Naive B cell (primary cell): Measurements from ENCODE around the gene CYB5D1. TPM values are rescaled to one million over a fixed set of nuclear protein-coding genes. Genes with fewer than 3 reads are reported as not detected.
"Not testable (repeated sequence)": the region's sequence is repeated elsewhere in the genome, so short reads cannot be mapped to it uniquely, and the experiment has no call there.

ENCODE experiments used
- ATAC-seq, 2 donors: fragments of 150-1000 bp; cut with Tn5 transposase; 2 replicates each; pipeline ENCODE4 v1.10.0; 2021; ENCODE audit warnings: low read depth in 2 of 2, mild to moderate bottlenecking in 2 of 2, moderate library complexity in 2 of 2
- DNase-seq: peaks from one replicate; pipeline ENCODE4 v3.0.0; 2022
- H3K27ac Mint-ChIP-seq, 6 donors: one replicate each; pipeline ENCODE4 v1.8.0; 2020 to 2022; ENCODE audit warnings: mild to moderate bottlenecking in 6 of 6, mixed read lengths in 6 of 6, moderate library complexity in 5 of 6, inconsistent platforms in 2 of 6
- H3K27me3 Mint-ChIP-seq, 3 donors: one replicate each; pipeline ENCODE4 v1.8.0; 2021 to 2022; ENCODE audit warnings: mixed read lengths in 3 of 3, mild to moderate bottlenecking in 1 of 3
- H3K36me3 Mint-ChIP-seq, 2 donors: one replicate each; pipeline ENCODE4 v1.8.0; 2020 to 2022; ENCODE audit warnings: mixed read lengths in 2 of 2, inconsistent platforms in 1 of 2, mild to moderate bottlenecking in 1 of 2
- H3K4me1 Mint-ChIP-seq, 3 donors: one replicate each; pipeline ENCODE4 v1.8.0; 2020 to 2022; ENCODE audit warnings: mixed read lengths in 3 of 3, inconsistent platforms in 1 of 3, mild to moderate bottlenecking in 1 of 3, moderate library complexity in 1 of 3
- H3K4me3 Mint-ChIP-seq, 8 donors: one replicate each; pipeline ENCODE4 v1.8.0; 2020 to 2022; ENCODE audit warnings: mild to moderate bottlenecking in 8 of 8, mixed read lengths in 8 of 8, moderate library complexity in 8 of 8, inconsistent platforms in 2 of 8
- H3K9me3 Mint-ChIP-seq, 7 donors: one replicate each; pipeline ENCODE4 v1.8.0; 2020 to 2022; ENCODE audit warnings: mixed read lengths in 7 of 7, mild to moderate bottlenecking in 5 of 7, inconsistent platforms in 2 of 7, moderate library complexity in 1 of 7
- polyA plus RNA-seq, 6 donors: library from polyadenylated mRNA; unstranded; fragments of 300-500 nt; fragmentation: Illumina TruSeq; gene quantifications; one replicate each; pipeline ENCODE4 v1.2.3, GENCODE V29; 2021; ENCODE audit warnings: low read depth in 6 of 6

CYB5D1 gene, protein sequence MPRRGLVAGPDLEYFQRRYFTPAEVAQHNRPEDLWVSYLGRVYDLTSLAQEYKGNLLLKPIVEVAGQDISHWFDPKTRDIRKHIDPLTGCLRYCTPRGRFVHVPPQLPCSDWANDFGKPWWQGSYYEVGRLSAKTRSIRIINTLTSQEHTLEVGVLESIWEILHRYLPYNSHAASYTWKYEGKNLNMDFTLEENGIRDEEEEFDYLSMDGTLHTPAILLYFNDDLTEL
- 1 to 10 TPM; 3.4 to 5.2 (median 3.7) TPM for polyA plus RNA-seq

DNA sequence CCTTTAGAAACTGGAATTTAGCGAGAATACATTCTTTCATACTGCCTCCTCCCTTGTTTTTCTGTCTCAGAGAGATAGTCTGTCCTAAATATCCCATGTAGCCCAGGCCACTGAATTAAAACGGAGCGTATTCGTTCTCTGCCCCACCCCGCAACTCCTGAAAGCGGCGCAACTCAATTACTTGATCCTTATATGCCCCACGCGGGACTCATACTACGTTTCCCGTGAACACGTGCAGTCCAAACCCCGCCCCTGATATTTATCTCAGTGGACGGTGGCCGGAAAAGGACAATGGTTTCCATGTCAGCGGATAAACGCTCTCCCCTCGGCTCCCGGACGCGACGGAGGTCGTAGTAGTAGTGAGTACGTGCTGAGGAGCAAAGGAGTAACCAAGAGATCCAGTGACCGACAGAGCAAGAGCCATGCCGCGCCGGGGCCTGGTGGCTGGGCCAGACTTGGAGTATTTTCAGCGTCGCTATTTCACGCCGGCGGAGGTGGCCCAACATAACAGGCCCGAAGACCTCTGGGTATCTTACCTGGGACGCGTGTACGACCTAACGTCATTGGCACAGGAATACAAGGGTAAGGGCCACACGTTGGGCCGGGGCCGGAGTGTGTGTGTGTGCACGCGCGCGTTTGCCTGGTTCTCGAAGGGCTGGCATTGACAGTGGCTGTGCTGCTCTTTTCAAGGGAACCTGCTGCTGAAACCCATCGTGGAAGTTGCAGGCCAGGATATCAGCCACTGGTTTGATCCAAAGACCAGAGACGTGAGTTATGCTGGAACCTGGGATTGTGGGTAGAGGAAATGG lies at the start of gene CYB5D1:
TSS of gene CYB5D1 (plus strand) at position 291 of the 809 bp plus-strand sequence. CDS start at position 423, 132 bp downstream.
- H3K27me3 Mint-ChIP-seq, result no peaks in the 10 kb centered on the region
- H3K4me3 Mint-ChIP-seq, result peak within 1 kb of the TSS in 1 of 8 donors; percentile 72
- ATAC-seq, result peak; percentile 53 to 57
- peaks cover 3 to 10% (median 4%) of the 10 kb centered on the region in 3 donors for H3K4me1 Mint-ChIP-seq
- no peaks in the 10 kb centered on the region for H3K9me3 Mint-ChIP-seq
- peak within 1 kb of the TSS in 2 of 6 donors; percentile 23 to 83 for H3K27ac Mint-ChIP-seq
- DNase-seq, result peak; percentile 92
- H3K36me3 Mint-ChIP-seq, result no peaks in the 10 kb centered on the region

DNA sequence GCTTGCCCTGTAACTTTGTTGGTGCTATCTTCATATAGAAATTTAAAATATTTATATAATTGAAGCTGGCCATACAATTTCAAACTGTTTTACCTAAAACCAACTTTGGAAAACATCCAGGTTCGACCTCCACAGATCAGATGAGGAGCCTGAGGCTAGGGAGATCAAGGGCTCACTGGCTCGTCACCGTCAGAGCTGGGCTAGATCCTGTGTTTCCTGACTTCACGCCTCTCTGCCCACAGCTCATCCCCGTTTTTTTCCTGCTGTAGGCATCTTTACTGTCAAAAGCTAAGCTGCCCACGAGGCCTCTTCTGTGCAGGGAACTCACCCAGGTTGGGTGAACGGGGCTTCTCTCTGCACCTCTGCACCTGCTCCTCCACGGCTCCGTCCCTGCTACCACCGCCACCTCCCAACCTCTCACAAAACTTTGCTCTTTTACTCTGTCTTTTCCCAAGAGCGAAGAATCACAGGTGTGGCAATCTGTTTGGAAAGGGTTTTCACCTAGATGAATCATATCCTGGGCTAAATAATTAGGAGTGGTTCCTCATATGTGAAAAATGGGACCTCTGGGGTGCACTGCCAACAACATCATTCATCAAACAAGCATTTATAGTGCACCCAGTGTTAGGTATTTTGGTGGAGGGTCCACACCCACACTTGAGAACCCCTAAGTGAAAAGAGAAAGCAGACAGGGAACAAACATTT lies 48.6 kb upstream of the CYB5D1 start:
- Mint-ChIP-seq H3K36me3 (no peaks in the 10 kb centered on the region), H3K27ac (no peak overlapping the region), H3K4me3 (no peak overlapping the region), H3K4me1 (peaks cover 0 to 5% (median 2%) of the 10 kb centered on the region in 3 donors), H3K9me3 (no peaks in the 10 kb centered on the region), H3K27me3 (peaks cover 11 to 35% (median 31%) of the 10 kb centered on the region in 3 donors)
- no peak for ATAC-seq
- no peak for DNase-seq

DNA sequence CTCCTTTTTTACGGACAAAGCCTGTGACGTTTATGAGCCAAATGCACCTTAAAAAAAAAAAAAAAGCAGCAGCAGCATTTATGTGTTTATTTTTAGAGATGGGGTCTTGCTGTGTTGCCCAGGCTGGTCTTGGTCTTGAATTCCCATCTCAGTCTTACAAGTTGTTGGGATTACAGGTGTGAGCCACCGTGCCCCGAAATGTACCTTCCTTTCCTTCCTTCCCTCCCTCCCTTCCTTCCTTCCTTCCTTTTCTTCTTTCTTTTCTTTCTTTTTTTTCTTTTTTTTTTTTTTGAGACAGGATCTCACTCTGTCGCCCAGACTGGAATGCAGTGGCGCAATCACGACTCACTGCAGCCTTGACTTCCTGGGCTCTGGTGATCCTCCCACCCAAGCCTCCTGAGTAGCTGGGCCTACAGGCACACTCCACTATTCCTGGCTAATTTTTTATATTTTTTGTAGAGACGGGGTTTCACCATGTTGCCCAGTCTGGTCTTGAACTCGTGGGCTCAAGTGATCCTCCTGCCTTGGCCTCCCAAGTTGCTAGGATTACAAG lies 47.9 kb upstream of the CYB5D1 start:
- Mint-ChIP-seq H3K27ac (peak overlapping the region in 1 of 6 donors; percentile 24), H3K27me3 (peaks cover 11 to 29% (median 28%) of the 10 kb centered on the region in 3 donors), H3K4me3 (peak overlapping the region in 1 of 8 donors; percentile 70)
- H3K9me3 Mint-ChIP-seq, H3K4me1 Mint-ChIP-seq, H3K36me3 Mint-ChIP-seq, DNase-seq, ATAC-seq: not testable (repeated sequence)

DNA sequence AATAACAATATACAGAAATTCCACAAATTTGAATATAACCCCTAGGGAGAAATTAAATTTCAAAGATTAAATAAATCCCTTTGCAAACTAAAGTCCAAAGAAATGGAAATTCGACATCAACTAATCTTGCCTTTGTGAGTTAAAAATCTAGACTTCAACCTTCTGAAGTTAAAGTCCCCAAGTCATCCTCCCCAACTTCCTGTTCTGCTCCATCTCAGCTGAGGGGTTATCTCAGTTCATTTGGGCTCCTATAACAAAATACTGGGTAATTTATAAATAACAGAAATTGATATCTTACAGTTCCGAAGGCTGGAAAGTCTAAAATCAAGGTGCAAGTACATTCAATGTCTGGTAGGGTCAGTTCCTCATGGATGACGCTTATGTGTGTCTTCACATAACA lies 46.6 kb upstream of the CYB5D1 start:
- H3K4me3 Mint-ChIP-seq, result no peak overlapping the region
- peak overlapping the region in 1 of 6 donors; percentile 39 for H3K27ac Mint-ChIP-seq
- DNase-seq (no peak), ATAC-seq (no peak)
- peaks cover 11 to 22% (median 21%) of the 10 kb centered on the region in 3 donors for H3K27me3 Mint-ChIP-seq
- H3K9me3 Mint-ChIP-seq, result no peaks in the 10 kb centered on the region
- H3K4me1 Mint-ChIP-seq, result peaks cover 0 to 5% (median 2%) of the 10 kb centered on the region in 3 donors
- no peaks in the 10 kb centered on the region for H3K36me3 Mint-ChIP-seq

DNA sequence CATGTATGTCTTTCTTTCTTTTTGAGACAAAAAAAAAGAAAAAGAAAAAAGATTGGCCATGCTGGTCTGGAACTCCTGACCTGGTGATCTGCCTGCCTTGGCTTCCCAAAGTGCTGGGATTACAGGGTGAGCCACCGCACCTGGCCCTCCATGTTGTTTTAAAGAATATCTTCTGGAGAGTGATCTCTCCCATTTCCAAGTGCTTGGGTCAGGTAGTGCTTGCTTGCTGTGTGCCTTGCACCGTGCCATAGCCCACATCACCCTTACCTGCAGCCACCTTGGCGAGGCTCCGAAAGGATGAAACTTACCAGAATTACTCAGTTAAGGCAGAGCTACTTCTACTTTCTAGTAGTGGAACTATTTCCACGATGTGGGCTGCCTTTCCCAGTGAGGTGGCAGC lies 42.8 kb upstream of the CYB5D1 start:
- ATAC-seq, result no peak
- Mint-ChIP-seq H3K9me3 (no peaks in the 10 kb centered on the region), H3K4me3 (no peak overlapping the region), H3K4me1 (no peaks in the 10 kb centered on the region), H3K27me3 (peaks cover 6 to 16% (median 10%) of the 10 kb centered on the region in 3 donors), H3K27ac (no peak overlapping the region), H3K36me3 (no peaks in the 10 kb centered on the region)
- DNase-seq, result no peak

DNA sequence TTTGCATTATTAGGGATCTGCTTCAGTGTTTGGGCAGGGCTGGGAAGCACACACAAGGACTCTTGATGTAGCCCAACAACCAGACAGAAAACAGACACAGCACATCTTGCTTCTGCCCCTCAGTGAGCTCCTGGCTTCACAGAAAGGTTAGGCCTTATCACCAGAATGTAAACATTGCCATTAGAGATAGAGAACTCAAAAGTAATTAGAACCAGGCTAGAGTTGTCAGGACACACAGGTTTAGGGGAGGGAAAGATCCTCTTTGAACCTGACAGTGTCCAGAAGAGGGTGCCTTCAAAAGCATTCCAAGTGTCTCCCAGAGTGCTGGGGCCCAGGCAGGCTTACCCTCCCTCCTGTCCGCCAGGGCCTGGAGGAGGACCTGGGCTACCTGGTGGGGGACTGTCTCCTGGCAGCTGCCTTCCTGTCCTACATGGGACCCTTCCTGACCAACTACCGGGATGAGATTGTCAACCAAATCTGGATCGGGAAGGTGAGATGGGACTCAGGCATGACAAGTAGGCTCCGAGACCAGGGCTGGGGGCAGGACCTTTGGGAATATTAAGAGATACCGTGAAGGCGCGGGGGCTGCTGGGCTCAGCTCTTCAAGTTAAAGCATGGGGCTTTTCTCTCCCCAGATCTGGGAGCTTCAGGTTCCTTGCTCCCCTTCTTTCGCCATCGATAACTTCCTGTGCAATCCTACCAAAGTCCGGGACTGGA lies 40.7 kb upstream of the CYB5D1 start:
- Mint-ChIP-seq H3K27ac (no peak overlapping the region), H3K4me3 (no peak overlapping the region), H3K9me3 (no peaks in the 10 kb centered on the region), H3K27me3 (peaks cover 0 to 24% (median 10%) of the 10 kb centered on the region in 3 donors), H3K4me1 (no peaks in the 10 kb centered on the region), H3K36me3 (no peaks in the 10 kb centered on the region)
- ATAC-seq (no peak), DNase-seq (no peak)

DNA sequence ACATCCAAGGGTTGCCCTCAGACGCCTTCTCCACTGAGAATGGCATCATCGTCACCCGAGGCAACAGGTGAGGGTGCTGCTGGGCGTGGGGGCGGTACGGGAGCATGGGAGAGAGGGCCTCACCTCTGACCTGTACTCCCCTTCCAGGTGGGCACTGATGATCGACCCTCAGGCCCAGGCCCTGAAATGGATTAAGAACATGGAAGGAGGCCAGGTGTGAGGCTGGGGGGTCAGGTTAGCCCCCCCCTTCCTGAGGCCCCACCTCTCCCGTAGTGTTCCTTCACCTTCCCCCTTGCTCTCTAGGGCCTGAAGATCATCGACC lies 40.2 kb upstream of the CYB5D1 start:
- no peaks in the 10 kb centered on the region for H3K4me1 Mint-ChIP-seq
- H3K4me3 Mint-ChIP-seq, result no peak overlapping the region
- no peak for ATAC-seq
- no peaks in the 10 kb centered on the region for H3K9me3 Mint-ChIP-seq
- no peak overlapping the region for H3K27ac Mint-ChIP-seq
- peaks cover 0 to 24% (median 10%) of the 10 kb centered on the region in 3 donors for H3K27me3 Mint-ChIP-seq
- DNase-seq, result no peak
- no peaks in the 10 kb centered on the region for H3K36me3 Mint-ChIP-seq

DNA sequence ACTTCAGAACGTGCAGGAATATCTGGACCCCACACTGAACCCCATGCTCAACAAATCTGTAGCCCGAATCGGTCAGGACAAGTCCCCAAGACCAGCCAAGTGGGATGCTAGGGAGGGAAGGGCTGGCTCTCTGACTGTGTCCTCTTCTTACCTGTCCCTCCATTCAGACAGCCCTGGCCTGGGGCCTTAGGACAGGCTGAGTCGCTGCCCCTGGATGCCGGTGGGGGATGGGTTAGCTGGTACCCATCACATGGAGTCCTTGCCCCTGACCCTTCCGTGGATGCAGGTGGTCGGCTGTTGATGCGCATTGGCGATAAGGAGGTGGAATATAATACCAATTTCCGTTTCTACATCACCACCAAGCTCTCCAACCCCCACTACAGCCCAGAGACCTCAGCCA lies 39.8 kb upstream of the CYB5D1 start:
- no peak for DNase-seq
- no peaks in the 10 kb centered on the region for H3K9me3 Mint-ChIP-seq
- ATAC-seq, result no peak
- H3K4me3 Mint-ChIP-seq, result no peak overlapping the region
- H3K4me1 Mint-ChIP-seq, result no peaks in the 10 kb centered on the region
- peak overlapping the region in 3 of 6 donors; percentile 37 to 62 (median 41) for H3K27ac Mint-ChIP-seq
- H3K36me3 Mint-ChIP-seq, result no peaks in the 10 kb centered on the region
- peaks cover 0 to 24% (median 10%) of the 10 kb centered on the region in 3 donors for H3K27me3 Mint-ChIP-seq

DNA sequence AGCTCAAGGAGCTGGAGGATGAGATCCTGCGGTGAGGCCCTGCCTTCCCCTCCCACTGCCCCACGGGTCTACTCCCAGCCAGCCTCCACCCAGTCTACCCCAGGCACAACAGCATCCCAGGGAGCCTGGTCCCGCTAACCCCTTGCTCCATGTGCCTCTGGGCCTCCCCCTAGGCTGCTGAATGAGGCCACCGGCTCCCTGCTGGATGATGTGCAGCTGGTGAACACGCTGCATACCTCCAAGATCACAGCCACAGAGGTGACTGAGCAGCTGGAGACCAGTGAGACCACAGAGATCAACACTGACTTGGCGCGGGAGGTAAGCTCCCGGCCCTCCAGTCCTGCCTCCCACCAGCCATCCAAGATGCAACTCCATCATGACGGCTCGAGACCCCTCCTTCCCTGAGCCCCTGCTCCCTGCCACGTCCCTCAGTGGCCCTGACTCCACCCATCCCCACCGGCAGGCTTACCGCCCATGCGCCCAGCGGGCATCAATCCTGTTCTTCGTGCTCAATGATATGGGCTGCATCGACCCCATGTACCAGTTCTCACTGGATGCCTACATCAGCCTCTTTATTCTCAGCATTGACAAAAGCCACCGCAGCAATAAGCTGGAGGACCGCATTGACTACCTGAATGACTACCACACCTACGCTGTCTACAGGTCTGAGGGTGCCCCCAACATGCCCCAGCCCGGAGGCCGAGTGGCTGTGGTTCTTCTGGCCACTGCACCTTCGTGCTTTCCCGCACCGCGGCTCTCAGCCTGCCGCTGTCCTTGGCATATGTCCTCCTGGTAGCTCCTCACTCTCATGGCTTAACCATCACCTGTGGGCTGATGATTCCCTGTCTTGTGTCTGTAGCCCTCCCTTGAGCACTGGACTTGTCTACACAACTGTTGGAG lies 38.8 kb upstream of the CYB5D1 start:
- peaks cover 0 to 2% (median 0%) of the 10 kb centered on the region in 3 donors for H3K4me1 Mint-ChIP-seq
- ATAC-seq (no peak), DNase-seq (no peak)
- H3K9me3 Mint-ChIP-seq, result no peaks in the 10 kb centered on the region
- H3K27ac Mint-ChIP-seq, result no peak overlapping the region
- H3K27me3 Mint-ChIP-seq, result peaks cover 0 to 29% (median 15%) of the 10 kb centered on the region in 3 donors
- H3K4me3 Mint-ChIP-seq, result no peak overlapping the region
- H3K36me3 Mint-ChIP-seq, result no peaks in the 10 kb centered on the region

DNA sequence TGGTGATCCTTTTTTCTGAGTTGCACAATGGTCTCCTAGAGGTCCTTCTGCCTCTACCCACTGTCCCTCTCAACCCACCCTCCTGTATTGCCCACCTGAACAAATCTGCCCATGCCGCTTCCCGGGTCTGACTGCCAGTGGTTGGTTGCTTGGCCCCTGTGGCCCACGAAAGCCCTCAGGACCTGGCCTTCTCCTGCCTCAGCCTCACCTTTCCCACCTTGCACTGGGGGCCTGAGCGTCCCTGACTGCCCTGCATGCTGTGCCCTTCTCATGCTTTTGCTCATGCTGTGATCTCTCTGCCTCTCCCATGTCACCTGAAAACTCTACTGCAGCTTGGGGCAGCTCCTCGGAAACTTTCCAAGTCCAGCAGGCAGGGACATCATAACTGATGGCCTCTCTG lies 37.6 kb upstream of the CYB5D1 start:
- peaks cover 0 to 3% (median 0%) of the 10 kb centered on the region in 3 donors for H3K4me1 Mint-ChIP-seq
- no peak for DNase-seq
- no peak overlapping the region for H3K4me3 Mint-ChIP-seq
- peak overlapping the region in 1 of 6 donors; percentile 81 for H3K27ac Mint-ChIP-seq
- H3K9me3 Mint-ChIP-seq, result no peaks in the 10 kb centered on the region
- H3K36me3 Mint-ChIP-seq, result no peaks in the 10 kb centered on the region
- H3K27me3 Mint-ChIP-seq, result peaks cover 3 to 40% (median 27%) of the 10 kb centered on the region in 3 donors
- no peak for ATAC-seq

DNA sequence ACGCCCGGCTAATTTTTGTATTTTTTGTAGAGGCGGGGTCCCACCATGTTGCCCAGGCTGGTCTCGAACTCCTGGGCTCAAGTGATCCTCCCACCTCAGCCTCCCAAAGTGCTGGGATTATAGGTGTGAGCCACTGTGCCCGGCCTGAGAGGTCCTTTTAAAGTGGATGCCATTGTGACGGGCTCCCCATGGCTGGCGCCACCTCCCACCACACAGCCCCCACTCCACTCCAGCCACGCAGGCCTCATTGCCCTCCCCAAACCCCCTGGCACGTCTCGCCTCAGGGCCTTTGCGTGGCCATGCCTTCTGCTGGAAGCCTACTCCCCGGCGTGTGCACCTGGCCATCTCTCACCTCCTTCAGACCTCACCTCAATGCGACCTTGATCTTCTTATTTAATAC lies 35.7 kb upstream of the CYB5D1 start:
- H3K36me3 Mint-ChIP-seq, result no peaks in the 10 kb centered on the region
- H3K27ac Mint-ChIP-seq, result peak overlapping the region in 4 of 6 donors; percentile 37 to 94 (median 72)
- peaks cover 0 to 3% (median 0%) of the 10 kb centered on the region in 3 donors for H3K4me1 Mint-ChIP-seq
- H3K4me3 Mint-ChIP-seq, result no peak overlapping the region
- peaks cover 12 to 40% (median 35%) of the 10 kb centered on the region in 3 donors for H3K27me3 Mint-ChIP-seq
- ATAC-seq, result no peak
- no peaks in the 10 kb centered on the region for H3K9me3 Mint-ChIP-seq
- DNase-seq, result no peak

DNA sequence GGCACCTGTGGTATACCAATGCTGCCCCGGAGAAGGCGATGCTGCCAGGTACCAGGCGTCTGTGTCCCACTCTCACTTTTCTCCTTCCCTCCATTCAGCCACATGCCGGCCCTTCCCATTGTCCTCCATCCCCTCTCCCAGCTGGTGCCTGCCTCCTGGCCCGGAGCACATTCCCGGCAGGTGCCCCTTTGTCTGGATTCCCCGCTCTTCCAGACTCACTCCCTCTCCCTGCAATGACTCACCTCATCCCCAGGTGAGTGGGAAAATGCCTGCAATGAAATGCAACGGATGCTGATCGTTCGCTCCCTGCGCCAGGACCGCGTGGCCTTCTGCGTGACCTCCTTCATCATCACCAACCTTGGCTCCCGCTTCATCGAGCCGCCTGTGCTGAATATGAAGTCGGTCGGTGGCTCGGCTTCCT lies 34.2 kb upstream of the CYB5D1 start:
- Mint-ChIP-seq H3K27me3 (peaks cover 13 to 36% (median 30%) of the 10 kb centered on the region in 3 donors), H3K27ac (peak overlapping the region in 1 of 6 donors; percentile 65), H3K36me3 (no peaks in the 10 kb centered on the region), H3K9me3 (no peaks in the 10 kb centered on the region), H3K4me3 (peak overlapping the region in 1 of 8 donors; percentile 20), H3K4me1 (peaks cover 0 to 3% (median 0%) of the 10 kb centered on the region in 3 donors)
- DNase-seq (no peak), ATAC-seq (no peak)
